Measurements from ENCODE around the gene SLIT2.

The SLIT2 gene

DNA sequence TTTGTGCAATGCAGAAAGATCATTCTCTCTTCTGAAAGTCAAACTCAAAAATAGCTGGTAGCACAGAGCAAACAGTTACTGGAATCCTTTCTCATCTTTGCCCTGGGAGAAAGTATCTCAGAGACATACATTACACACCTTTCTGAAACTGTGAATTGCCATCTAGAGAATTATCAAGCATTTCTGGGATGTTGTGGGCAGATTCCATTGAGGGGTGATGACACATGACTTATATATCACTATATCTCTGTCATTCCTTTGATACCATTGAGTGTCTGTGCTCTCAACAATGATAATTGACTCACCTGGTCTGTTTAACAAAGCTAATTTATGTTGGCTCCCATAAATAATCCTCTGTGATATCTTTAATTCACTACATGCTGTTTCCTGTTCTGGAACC lies 13.0 kb downstream of the SLIT2 start:
- DNase-seq (ENCODE audit: low read depth in 2 of 2): no peak

DNA sequence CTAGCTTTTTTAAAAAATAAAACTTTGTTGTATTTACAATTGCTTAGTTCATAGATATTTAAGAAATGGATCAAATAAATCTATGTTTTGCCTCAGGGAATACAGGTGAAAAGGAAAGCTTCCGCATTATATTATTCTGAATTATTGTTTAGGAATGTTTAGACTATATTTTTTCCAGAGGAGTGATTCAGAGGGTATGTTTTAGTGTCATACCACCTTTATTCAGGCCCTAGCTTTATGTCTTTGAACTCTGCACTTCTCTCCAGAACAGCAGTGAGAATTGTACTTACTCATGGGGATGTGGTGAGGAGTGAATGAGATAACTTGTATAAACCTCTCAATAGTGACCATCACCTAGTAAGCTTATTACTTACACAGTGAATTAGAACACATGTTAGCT lies 14.0 kb downstream of the SLIT2 start:
- DNase-seq (ENCODE audit: low read depth in 2 of 2): no peak

DNA sequence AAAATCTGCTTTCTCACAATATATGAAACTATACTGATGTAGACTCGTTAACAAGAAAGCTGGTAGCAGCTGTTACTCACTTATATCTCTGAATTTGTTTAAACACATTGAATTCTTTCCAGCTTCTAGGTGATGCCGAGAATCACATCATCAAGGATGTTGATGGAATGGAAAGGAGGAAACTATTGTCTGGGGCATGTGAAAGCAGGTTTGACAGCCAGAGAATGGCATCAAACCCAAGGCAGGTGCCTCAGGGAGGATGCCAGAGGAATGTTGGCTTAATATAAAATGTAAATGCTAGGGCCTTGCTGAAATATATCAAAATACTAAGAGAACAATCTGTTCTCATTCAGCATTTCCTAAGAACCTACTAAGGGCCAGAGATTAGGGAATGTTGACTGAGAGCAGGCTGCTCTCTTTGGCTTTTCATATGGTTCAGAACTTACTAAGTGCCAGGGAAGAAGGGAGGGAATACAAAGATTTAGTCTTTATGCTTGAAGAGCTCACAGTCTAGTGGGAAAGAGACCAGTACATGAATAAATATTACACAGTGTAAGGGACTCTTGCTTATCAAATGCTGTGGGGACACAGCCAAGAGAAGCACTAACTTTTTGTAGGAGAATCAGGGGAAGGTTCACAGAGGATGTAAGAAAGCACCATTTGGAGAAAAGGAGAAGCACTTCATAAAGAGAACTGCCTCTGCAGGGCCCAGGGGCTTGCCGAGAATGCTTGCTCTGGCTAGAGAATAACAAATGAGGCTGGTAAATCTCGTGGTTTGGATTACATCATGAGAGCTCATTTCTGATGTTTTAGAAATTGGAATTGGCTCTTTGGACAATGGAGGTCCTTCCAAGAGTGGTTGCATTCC lies 14.7 kb downstream of the SLIT2 start:
- DNase-seq (ENCODE audit: low read depth in 2 of 2): no peak

DNA sequence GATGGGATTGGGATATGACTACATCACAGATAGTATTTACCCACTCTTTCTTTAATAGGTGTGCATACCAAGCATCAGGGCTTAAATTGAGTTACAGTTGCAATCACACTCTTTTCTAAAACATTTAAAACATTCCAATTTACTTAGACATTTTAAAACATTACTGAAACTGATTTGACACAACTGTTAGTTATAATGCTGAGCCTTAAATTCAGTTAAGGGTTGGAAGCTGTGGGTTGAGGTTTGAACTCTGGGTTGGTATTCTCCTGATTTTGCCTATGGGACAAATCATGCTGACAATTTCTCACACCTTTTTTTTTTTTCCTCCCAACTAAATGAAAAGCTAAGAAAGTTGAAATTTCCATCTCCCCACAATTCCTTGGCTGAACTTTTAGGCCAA lies 16.3 kb downstream of the SLIT2 start:
- no peak for DNase-seq (ENCODE audit: low read depth in 2 of 2)

DNA sequence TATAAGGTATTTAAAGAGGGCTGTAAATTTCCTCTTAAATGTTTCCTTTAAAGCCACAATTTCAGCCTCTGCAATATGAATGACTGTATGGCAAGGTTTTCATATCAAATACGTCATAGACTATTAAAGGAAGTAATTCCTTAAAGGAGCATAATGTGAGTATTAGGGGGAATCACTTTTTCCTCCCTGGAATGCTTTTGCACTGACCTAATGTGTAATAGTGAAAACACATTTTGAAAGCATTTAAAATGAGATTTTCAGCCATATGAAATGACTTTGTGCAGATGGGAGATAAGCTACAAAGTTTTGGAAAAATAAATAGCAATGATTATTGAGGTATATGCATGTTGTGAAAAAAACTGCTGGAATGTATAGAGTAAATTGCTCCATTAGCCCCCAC lies 17.6 kb downstream of the SLIT2 start:
- no peak for DNase-seq (ENCODE audit: low read depth in 2 of 2)

DNA sequence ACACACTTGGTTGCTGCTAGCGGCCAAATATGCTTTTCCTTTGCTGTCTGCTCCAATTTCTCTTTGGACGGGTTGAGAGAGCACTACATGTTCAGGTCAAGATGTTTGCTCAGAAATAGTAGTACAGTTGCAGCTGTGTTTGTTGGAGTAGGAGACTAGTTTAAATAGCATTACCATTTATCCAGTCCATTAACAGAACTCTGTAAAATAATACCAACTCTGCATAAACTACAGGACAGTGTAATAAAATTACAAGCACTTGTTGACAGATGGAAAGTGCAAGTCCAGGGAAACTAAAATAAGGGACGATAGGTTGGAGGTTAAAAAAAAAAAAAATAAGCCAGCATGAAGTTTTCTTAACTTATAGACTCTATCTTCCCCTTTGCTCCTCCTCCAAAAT lies 20.2 kb downstream of the SLIT2 start:
- DNase-seq (ENCODE audit: low read depth in 2 of 2): no peak

DNA sequence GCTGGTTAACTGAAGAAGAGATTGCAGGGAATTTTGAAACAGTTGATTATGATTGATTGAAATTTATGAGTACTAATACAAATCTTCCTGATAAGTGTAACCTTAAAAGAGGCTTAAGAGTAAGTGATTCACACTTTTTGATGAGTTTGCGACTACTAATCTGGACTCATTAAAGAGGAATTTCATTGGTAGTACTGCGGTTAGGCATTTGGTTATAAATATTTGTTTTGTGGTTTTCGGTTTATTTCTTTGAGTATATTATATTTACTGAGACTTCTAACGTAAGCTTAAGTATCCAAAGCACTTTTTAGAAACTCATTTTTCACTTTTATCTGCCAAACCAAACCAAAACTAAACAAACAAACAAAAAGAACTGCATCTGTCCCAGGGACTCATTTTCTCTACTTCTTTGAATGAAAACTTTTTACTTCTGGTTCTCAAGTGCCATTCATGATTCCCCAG lies 20.7 kb downstream of the SLIT2 start:
- DNase-seq (ENCODE audit: low read depth in 2 of 2): no peak

DNA sequence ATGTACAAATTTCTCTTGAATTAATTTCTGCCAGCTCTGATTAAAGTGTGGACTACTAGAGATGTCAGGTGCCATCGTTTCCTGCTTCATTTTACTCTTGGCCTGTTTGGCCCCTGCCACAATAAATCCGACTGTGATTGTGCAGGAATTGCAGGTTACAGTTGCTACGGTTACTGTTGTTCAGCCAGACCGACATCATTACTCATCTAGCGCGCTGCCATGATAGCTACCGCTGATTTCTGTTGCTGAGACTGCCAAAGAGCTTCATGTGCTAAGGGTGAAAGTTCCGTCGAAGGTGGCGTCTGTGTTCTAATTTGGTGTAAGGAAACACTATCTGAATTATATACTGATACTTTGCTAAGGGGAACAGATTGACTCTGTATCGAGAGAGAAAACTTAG lies 22.1 kb downstream of the SLIT2 start:
- DNase-seq (ENCODE audit: low read depth in 2 of 2): no peak

DNA sequence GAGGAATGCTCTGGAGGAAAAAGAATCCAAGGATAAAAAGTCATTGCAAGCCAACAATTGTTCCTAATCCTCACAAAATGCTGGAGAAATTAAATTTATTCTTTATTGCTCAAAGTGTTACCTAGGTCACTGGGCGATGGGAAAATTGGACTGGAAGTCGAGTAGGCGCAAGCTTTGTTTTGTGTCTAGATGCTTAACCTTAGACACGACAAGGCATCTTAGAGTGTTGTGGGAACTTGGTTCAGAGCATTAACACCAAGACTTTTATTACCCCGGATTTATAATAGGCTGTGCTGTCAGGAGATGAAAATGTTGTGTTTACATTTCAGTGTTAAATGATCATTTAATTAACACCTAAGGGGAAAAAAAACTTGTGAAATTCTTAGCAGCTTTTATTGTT lies 25.1 kb downstream of the SLIT2 start:
- no peak for DNase-seq (ENCODE audit: low read depth in 2 of 2)

DNA sequence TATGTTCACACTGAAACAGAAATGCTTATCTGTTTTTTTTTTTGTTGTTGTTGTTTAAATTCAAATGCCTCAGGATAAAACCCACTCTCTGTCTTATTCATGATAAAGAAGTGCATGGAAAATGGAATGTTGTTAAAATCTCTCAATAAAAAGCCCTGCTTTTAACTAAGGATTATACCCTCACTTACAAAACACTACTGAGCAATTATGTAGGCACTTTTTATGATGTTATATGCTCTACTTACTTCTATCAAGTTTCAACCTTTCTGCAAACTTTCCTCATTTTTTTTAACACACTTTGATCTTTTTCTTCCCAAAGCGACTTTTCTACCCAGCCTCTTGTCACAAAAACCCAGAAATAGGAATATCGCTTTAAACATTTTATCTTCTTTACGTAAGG lies 26.5 kb downstream of the SLIT2 start:
- DNase-seq (ENCODE audit: low read depth in 2 of 2): no peak

DNA sequence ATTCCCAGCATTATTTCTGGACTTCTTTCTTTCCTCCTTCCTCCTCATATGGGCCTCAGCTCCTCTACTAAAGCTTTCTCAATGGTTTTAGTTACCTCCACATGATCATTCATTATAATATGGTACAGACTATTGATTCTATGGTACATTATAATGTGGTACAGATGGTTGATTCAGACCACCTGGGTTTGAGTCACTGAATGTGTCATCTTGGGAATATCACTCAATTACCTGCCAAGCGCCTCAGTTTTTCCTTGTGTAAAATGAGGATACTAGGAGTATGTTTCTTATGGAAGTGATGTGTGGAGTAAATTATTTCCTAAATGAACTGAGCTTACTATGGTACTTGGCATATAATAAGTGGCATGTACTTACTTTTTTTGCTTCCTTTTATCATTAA lies 27.7 kb downstream of the SLIT2 start:
- no peak for DNase-seq (ENCODE audit: low read depth in 2 of 2)

DNA sequence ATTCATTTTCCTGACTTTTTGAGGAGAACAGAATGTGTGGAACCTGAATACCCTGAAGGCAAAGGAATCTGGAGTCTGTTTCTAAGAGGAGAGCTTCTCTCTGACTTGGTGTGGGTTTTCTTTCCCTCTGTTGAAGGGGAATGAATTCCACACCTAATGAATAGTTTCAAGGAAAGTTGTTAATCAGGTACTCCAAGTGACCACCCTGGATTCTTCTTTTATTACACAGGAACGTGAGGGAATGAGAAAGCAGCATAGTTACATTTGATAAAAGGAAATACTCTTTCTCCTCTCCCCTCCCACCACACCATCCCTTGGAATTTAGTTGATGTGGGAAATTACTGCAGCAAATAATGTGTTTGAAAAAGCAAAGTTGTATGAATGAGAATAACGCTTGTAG lies 29.7 kb downstream of the SLIT2 start:
- DNase-seq (ENCODE audit: low read depth in 2 of 2): no peak

DNA sequence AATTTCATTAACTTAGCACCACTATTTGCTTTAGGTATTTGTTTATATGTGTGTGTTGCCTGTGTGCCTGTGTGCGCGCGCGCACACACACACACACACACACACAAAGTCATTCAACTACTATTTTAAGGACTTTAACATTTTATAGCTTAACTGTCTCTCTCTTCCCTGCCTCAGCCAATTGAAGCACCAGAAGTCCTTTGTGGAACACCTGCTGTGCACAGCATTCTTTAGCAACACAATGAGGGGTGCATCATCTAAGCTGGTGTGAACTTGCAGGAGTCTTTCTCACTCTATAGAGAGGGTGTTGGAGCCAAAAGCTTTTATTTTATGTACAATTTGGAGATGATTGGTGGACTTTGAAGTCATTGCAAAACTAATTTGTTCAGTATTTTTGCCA lies 31.3 kb downstream of the SLIT2 start:
- DNase-seq (ENCODE audit: low read depth in 2 of 2): no peak

DNA sequence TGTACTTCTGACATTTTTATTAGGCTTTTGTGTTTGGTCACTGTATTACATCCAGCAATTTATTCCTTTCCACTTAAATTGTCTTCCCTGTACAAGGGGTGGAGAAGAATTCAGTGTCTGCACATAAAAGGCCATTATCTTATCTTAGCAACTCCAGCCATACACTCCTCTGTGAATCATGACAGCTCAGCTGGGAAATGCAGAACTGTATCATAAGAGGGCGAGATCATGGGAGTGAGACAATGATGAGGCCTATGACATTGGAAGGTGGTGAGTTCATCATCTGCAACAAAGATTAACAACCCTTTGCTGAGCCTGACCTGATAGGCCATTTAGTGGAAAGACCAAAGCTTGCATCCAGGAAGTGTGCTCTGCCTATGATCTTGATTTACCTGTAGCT lies 33.3 kb downstream of the SLIT2 start:
- no peak for DNase-seq (ENCODE audit: low read depth in 2 of 2)

DNA sequence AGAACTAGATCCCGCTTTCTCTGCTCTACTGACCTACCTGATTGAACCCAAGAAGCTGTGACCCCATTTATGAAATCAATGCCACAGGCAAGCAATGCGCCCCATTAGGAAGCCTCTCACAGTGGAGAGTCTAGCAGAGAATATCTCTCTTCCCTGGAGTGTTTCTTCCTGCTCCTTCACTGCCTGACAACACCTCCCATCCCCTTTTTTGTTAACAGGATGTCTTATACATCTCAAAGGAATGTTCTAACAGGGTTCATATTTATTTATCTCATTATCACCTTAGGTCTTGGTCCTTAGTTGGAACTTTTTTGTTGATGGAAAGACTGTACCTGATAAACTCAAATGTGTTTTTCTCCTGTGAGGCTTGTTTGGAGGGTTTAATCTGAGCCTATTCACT lies 35.5 kb downstream of the SLIT2 start:
- DNase-seq (ENCODE audit: low read depth in 2 of 2): no peak

DNA sequence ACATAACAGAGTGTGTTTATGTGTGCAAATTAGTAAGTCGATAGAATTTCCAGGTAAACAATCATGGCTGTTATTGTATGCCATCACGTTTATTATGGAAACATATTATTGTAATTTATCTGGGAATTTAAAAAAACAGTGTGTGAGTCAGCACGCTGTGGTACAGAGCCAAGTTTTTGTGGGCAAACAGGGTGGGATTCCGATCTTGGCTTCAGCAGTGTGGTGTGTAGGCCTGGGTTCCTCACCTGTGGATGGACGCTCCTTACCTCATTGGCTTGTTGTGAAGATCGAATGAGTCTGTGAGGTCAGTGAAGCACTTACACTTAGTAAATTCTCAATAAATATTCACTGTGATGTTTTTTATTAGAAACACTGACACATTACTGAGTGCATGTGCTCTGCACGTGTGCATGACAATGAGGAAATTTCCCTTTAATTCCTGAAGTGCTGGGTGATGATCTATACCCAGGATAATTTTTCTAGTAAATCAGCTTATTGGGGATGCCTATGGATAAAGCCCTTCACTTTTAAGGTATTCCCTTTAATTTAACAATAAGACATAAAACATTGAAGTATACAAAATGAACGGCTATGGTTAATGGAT lies 36.4 kb downstream of the SLIT2 start:
- no peak for DNase-seq (ENCODE audit: low read depth in 2 of 2)

DNA sequence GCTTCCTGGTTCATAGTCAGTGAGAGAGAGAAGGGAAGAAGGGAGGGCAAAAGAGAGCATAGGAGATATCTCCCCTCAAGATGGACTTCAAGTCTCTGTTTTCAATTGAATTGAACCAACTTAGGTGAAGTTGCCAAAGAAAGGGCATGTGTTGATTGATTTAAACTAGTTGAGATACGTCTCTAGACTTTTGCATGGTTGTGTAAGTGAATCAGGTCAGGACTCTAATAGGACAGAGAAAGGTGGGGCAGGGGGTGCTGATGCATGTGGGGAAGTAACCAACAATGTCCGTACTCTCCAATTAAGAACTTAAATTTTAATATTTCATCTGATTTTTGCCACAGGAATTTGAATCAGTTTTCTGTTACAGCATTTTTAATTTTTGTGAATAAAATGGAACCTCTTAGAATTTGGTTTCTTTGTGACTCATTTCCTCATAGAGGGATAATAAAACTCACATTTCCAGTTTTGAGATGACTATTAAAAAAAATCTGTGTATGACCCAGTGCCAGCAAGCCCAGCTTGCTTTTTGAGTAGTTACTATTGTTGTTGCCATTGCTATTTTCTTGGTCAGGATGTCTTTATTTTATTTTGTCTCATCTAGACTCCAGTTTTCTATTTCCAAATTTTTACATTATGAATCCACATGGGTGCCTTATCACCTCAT lies 37.3 kb downstream of the SLIT2 start:
- DNase-seq (ENCODE audit: low read depth in 2 of 2): no peak

DNA sequence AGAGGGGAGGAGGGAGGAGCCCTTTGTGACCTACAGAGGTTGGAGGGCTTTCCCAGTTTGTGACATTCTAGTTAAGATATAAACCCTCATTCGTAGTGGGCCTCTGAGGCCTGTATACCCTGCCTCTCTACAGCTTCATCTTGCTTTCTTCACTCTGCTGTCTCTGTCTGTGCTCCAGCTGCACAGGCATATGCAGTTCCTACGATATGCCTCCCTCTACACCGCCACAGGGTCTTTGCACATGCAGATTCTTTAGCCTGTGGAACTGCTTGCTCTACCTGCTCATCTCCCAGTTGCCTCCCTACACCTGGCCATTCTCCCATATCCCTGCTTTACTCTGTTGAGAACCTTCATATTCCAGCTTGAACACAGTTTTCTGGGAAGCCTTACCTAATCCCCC lies 38.1 kb downstream of the SLIT2 start:
- no peak for DNase-seq (ENCODE audit: low read depth in 2 of 2)

DNA sequence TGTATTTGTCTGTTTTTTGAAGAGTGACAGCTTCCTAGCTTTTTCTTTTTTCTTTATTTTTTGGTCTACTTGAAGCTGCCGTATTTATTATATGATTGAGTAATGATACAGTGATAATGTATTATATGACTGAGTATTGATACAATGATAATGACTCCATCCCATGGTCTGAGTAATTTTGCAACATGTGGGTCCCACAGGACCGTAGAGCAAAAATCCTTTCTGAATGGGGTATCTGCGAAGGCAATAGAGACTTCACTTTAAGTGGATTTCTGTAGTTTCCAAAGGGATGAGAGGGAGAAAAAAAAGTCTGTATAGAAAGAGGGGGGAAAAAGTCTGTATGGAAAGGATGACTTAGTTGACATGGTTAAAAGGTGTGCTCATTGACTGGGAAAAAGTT lies 41.0 kb downstream of the SLIT2 start:
- no peak for DNase-seq (ENCODE audit: low read depth in 2 of 2)

DNA sequence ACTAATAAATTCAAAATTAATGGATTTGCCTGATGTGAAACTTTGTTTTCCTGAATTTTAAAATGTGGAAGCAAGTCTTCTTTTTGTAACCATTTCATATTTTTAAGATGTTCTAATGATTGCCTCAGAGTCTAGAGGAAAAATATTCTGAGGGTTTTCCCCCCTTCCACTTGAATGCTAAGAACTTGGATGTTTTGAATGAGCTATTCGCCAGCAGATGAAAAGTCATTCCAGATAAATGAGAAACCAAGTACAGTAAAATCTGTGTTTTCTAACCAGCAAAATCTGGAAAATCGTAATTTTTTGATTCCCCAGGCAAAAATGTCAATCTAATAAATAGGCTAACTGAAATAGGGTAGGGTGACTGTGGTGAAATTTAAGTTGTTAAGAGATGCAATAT lies 45.6 kb downstream of the SLIT2 start:
- DNase-seq (ENCODE audit: low read depth in 2 of 2): no peak

DNA sequence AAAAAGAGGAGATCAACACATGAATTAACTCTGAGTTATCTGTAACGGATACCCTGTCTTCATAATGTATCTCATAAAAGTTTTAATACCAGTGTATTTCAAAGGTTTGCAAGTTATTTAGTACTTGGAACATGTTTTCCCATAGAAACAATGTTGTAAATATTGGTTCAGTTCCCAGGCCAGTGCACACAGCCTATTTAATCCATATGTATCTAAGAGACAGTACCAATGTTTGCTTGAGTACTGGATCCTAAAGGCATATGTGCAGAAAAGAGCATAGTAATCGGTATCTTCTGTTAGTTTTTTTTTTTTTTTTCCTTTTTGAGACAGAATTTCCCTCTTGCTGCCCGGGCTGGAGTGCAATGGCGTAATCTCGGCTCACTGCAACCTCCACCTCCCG lies 46.1 kb downstream of the SLIT2 start:
- no peak for DNase-seq (ENCODE audit: low read depth in 2 of 2)

DNA sequence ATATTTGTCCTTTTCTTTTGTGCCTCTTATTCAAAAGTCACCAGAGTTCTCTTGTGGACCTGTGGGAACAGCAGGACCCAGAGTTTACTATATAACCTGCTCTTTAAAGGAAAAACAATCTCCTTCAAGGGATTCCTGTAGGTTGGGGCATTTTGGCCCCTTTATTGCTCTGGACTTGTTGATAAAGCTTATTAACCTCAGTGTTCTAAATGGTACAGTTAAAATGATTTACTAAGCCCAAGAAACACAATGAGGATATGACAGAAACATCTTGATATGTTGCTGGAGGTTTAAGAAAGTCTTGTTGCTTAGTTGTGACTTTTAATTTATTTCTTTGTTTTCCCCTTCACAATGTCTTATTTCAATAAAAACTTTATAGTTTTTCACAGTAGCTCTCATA lies 46.8 kb downstream of the SLIT2 start:
- DNase-seq (ENCODE audit: low read depth in 2 of 2): no peak

DNA sequence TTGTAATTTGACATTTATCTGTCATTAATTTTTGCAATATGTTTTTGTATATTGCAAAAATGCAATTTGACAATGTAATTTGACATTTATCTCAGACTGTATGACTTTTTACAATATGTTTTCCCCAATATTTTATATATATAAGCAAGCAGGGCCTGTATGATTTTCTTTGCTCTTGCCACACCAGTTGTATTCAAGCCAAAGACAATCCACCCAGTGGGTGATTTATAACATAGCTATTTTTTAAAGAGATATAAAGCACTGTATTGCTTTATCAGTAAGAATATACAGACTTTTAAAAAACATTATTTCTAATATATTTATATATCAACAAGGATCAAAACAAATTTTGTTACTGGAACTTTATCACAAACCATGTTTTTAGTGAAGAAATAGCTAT lies 47.3 kb downstream of the SLIT2 start:
- no peak for DNase-seq (ENCODE audit: low read depth in 2 of 2)
